HG02840 (cell line): ENCODE data around the gene KRT83.
"Not testable (repeated sequence)": the region's sequence is repeated elsewhere in the genome, so short reads cannot be mapped to it uniquely, and the experiment has no call there.

Experiments
- ATAC-seq: cut with Tn5 transposase; IDR thresholded peaks from one replicate; pipeline ENCODE4 v1.9.1; 2021; ENCODE audit warnings: mild to moderate bottlenecking, moderate library complexity, moderate number of reproducible peaks; ENCODE audit not compliant: unreplicated experiment, low FRiP score

The KRT83 gene

DNA sequence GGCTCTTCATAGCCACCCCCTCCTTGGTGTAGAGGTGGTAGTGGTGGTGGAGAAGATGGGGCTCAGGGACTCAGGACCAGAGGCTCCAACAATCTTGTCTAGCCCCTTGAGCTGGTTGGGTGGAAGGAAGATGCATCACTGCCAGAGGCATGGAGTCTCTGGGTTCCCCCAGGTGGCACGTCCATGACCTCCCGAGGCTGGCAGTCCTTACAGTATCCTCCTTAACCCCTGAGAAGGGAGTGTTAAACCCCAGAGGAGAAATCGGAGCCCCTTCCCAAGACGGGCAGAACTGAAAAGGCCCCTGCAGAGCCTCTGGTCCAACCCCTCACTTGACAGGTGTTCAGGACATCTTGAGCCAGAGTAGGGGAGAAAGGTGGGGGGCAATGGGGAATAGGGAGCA lies 9.1 kb downstream of the KRT83 start:
- no peak for ATAC-seq

DNA sequence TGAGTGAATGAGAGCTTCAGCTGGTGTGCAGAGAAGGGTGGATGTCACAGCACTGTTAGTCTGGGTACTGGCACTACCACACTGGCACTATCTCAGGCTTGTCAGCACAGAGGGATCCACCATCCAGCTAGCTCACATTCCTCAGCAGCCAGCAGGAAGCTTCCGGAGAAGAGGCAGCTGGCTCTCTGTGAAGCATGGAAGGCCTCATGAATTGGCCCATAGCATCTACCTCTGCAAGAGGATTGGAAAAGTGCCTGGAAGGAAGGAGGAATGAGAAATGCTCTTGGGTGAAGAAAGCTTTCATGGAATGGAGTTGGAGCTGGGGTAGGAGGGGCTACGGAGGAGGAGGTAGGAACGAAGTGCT lies 9.9 kb downstream of the KRT83 start:
- no peak for ATAC-seq

DNA sequence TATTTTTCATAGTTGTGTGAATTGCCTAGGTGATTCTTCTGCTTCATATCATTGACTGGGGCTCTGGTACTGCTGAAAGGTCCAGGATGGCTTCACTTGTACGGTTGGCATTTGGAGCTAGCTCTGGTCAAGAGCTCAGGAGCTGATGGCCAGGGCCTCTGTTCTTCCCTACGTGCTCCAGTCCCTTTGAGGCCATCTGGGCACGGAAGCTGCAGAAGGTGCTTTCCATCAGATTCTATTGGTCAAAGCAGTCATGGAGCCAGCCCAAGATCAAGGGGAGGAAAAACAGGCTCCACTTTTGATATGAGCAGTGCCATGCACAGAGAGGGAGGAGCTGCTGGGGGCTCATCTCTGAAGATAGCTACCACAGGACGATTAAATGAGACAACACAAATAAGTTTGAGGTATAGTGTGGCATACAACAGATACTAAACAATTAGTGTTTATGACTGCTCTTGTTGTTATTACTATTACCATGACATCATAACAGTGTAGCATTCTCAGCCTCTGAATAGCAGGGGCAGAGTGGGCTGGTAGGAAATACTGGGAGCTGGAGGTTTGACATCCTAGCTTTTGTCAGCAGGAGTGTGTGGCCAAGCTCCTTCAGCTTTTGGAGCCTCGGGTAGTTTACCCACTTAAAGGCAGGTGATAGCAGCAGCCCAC lies 10.4 kb downstream of the KRT83 start:
- no peak for ATAC-seq

DNA sequence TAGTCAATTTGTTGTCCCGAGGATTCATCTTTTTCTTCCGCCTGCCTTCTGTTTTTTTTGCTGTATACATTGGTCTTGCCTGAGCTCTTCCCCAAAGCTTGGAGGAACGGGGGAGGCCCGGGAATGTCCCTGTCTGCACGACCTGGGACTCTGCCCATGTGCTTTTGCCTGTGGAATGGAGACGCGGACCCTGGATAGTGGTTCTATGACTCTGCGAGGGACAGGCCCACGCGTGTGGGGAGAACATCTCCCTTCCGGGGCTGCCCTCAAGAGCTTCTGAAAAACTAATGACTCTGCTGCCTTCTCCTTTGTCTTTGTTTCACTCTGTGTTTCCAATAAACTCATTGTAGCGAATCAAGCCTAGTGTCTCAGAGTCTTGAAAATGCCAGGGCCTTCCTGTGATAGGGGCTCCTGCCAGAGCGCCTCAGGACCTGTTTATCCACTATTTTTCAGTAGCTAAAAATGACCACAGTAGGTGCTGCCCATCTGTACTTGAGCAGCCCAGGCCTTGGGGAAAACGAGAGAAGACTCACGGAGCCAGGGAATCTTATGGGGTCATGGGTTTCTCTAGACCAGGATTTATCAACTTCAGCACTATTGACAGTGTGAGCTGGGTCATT lies 12.3 kb downstream of the KRT83 start:
- ATAC-seq: no peak

DNA sequence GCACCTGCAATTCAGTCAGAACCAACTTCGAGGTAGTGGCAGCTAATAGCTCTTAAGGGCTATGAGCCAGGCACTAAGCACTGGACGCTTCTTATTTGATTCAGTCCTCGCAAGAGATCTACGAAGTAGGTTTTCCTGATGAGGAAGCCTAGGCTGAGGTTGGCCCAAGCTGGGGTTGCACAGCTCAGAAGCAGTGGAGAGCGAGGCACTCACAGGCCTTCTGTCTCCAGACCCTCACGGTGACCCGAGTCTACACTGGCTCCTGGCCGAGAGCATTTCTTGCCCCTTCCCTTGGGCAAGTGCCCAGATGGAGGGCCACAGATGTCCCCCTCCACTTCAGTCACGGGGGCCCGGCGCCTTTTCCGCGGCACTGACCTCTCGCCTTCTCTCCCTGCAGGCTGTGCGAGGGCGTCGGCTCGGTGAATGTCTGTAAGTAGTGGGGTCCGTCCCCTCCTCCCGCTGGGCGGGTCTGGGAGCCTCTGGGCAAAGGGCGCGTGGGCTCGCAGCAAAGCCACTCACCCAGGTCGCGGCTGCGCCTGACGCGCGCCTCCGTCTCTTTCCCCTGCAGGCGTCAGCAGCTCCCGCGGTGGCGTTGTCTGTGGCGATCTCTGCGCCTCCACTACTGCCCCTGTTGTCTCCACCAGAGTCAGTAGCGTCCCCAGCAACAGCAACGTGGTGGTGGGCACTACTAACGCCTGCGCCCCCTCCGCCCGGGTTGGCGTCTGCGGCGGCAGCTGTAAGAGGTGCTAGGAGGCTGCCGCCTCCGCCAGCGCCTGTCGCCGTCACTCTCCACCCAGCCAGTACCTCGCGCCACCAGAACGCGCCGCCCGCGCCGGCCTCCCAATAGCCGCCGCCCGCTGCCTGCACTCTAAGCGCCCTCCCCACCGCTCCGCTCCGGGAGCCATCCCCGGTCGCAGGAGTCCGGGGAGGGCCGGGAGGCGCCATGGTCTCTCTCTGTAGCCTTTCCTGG lies 13.1 kb downstream of the KRT83 start:
- ATAC-seq: no peak

DNA sequence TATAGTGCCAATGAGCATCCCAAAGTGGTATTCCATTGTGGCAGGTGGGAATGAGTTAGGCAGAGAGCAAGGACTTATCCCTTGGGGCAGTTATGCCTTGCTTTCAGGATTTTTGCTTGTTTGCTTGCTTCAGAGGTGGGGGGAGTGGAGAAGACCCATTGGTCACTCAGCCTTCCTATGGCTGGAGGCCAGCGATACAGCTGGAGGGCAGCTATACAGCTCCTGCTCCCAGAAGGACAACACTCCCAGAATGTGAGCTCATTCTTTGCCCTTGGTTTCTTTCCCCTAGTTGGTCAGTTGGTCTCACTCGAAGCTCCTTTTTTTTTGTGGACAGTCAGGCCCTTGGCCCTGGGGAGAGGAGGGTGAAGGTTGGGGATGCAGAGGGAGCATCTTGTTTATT lies 14.5 kb downstream of the KRT83 start:
- ATAC-seq: no peak

DNA sequence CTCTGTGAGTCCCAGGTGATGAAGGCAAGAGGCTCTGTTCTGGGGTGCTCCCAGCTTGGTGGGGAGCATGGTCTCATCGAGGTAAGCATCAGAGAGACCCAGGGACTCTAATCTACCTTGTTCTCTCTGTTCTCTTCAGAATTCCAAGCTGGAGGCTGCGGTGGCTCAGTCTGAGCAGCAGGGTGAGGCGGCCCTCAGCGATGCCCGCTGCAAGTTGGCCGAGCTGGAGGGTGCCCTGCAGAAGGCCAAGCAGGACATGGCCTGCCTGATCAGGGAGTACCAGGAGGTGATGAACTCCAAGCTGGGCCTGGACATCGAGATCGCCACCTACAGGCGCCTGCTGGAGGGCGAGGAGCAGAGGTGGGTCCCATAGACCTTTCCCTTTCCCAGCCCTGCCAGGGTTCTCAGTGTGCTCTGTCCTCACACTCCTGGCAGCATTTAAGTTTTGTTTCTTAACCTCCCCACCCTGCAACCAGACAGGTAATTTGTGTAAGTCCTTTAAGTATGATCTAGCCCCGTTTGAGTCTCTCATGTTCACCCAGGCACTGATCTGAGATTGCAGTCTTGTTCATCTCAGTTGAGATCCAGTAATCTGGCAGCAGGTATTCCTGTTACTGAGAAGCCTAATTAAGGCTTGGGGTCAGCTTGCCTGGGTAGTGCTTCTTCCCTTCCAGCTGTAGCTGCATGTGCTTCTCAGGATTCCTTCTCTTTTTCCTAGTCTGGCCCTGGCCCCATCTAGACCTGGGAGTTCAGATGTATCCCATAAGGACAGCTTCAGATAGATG lies 15.1 kb downstream of the KRT83 start:
- ATAC-seq: no peak

DNA sequence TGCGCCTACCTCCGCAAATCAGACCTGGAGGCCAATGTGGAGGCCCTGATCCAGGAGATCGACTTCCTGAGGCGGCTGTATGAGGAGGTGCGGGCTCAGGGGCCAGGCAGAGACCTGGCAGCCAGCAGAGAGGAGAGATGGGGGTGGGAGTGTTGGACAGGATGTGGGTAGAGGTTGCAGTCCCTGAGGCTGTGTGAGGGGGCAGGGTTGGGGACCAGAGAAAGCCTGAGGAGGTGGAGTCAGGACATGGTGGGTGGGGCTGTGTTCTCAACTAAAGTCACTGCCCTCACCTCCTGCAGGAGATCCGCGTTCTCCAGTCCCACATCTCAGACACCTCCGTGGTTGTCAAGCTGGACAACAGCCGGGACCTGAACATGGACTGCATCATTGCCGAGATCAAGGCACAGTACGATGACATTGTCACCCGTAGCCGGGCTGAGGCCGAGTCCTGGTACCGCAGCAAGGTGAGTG lies 16.2 kb downstream of the KRT83 start:
- peak; percentile 61 for ATAC-seq

DNA sequence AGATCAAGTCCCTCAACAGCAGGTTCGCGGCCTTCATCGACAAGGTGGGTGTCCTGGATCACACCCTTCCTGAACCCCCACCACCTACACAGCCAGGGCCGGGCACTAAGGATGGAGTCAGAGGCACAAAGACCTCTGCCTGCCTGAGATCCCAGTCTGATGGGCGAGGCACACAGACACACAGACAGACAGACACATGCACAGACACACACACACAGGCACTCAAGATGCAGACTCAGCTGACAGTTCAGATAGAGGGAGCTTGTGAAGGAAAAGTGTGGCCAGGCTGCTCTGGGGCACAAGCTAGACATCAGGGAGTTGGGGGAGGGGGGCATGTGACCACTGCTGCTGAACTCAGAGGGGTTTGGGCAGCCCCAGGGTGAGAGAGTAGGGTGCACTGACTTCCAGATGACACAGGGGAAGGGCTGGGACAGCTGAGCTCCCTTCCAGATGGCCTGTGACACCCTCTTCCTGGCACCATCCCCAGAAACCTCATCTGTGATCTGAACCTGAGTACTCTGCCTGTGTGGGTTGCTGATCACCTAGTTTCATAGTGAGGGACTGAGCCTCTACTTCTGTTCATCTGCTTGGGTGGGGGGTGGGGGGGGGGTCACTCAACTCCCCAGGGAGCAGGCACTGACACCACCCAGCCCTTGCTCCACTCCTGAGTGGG lies 18.8 kb downstream of the KRT83 start:
- ATAC-seq: not testable (repeated sequence)

DNA sequence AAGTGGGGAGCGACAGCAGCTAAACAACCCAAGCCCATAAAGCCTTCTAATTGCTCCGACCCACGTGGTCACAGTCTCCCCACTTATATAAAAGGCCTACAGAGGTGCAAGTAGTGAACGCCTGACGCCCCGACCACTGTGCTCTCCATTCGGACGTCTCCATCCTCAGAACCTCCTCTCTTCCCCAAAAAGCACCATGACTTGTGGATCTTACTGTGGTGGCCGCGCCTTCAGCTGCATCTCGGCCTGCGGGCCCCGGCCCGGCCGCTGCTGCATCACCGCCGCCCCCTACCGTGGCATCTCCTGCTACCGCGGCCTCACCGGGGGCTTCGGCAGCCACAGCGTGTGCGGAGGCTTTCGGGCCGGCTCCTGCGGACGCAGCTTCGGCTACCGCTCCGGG lies 19.5 kb downstream of the KRT83 start:
- not testable (repeated sequence) for ATAC-seq

DNA sequence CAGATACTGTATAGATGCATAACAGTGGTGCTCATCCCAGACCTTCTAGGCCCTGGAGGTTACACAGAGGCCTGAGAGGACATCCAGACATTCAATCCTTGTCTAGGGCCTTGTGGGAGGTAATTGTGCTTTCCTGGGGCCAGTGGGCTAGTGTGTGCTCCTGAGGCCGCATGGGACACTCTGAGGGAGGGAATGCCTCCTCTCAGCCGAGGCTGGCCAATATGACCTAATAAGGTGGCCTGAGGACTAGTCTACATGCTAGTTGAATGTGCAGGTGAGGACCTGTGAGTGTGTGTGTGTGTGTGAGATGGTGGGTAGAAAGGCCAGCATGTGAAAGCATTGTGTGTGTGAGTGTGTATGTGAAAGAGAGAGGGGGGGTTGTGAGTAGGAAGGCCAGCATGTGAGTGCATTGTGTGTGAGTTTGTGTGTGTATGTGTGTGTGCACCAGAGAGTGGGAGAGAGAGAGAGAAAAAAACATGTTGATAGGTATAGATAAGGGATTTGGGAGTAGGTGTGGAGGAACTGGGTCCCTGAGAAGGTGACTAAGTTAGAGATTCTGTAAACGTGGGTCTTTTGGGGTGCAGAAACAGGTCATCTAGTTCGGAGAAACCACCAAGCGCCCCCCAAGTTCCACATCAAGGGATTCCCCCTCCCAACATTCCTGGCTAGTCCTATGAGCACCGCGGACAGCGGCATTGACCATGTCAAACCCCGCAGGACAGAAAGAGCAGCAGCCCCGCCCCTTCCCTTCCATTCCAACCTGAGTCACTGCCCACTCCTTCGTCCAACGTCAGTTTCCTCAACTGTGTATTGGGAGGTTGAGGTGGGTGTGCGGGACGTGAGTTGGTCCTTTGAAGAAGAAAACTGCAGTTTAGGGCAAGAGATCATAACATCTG lies 20.2 kb downstream of the KRT83 start:
- no peak for ATAC-seq

DNA sequence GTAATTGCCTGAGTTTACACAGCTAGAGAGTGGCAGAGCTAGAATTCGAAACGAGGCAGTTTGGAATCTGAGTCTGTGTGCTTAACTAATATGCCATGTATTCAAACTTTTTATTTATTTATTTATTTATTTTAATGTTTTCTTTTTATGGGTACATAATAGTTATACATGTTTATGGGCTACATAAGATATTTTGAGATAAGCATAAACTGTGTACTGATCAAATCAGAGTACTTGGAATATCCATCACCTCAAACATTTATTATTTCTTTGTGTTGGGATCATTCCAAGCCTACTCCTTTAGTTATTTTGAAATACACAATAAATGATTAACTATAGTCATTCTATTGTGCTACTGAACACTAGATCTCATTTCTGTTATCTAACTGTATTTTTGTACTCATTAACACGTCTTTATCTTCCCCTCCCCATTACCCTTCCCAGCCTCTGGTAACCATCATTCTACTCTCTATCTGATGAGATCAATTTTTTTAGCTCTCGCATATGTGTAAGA lies 22.5 kb downstream of the KRT83 start:
- ATAC-seq: no peak

DNA sequence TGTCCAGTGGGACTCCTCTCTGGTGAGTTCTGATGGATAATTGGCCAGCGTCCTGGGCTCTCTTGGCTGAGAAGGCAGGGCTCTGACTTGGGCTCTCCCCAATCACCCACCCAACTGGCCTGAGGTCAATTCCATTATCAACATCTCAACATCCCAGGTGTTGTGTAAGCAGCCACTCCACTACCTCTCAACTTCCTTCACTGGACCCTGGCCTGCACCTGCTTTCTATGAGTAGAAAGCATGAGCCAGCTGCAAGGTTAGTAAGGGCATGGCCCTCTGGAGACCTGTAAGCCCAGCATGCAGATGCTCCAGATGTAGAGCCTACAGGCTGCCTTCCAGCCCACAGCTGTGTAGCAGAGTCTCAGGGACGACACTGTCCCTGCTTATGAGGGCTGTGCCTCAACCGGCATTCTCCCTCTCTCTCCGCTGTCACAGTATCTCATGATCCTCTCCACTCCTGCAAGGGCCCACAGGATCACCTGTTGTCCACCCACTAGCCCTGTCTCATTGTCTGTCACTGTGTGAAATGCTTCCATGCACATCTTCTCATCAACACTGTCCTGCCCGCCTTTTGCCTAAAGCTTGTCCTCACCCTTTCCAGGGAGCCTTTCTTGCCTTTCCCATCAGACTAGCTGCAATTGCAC lies 24.5 kb downstream of the KRT83 start:
- no peak for ATAC-seq

DNA sequence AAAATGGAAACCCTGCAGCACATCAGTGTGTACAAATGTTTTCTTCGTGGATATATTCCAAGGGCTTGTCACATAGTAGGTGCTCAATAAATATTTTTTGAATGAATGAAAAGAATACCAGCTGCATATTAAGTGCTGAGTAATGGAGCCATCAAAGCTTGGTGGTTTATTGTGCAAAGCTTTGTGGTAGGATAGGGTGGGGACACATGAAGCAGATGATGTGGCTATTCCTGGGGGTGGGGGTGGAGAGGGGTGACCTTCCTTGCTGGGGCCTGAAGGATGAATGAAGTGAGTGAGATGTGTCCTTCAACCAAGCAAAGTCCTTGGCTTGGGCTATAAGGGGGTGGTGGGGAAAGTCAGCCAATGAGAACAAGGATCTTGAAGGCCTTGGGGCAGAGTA lies 25.5 kb downstream of the KRT83 start:
- ATAC-seq: no peak

DNA sequence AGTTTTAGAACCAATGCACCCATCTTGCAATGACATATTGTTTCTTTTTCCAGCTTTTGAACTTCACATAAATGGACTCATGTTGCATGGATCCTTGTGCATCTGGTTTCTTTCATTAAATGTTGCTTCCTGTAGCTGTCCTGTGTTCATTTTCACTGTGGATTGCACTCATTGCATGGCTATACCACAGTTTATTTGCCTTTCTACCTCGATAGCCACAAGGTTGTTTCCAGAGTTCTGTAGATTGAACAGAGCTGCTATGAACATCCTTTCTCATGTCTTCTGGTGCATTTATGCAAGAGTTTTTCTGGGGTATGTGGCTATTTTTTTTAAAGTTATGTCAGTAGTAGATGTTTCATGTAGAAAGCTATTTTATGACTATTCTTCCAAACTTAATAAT lies 26.4 kb downstream of the KRT83 start:
- ATAC-seq: no peak

DNA sequence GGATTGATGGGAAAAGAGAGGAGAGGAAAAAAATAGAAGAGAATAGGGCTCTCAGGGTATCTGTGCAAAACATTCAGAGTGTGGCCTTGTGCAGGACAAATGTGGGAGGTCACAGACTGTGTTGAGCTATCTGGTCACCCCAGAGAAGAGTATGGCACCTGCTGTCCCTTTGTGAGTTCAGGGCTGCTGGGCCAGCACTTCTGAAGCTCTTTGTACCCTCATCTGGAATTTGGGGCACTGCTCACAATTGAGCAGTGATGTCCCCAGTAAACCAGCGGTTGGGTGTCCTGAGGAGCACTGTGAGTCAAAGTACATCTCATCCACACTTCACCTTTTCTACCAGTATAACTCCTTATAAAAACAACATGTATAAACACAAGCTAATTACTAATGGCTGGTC lies 27.3 kb downstream of the KRT83 start:
- no peak for ATAC-seq

DNA sequence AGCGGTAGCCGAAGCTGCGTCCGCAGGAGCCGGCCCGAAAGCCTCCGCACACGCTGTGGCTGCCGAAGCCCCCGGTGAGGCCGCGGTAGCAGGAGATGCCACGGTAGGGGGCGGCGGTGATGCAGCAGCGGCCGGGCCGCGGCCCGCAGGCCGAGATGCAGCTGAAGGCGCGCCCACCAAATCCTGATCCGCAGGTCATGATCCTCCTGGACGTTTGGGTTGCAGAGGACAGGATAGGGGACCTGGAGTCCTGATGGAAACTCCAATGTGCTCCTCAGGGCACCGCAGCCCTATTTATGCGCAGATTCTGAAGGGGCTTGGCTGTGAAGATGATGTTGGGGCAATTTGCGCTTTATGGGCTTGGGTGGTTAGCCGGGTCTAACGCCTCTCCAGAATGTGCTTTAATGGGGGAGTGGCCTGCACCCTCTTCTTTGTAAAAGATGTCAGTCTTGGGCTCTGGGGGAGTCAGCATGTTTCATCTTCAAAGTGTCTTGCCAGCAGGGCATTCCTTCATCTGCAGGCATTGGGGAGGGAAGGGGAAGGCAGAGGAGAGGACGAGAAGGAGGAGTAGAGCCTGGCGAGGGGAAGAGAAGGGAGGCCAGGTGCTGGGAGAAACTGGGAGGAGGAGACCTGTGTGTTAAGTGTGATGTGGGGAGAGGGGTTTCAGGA lies 29.8 kb downstream of the KRT83 start, which contains the start of gene KRT81:
TSS of gene KRT81 (minus strand) at position 268 of the 669 bp plus-strand sequence. CDS start at position 199, 69 bp downstream.
- no peak for ATAC-seq
